Spleen (tissue), 11 donors: ENCODE measurements around the gene TLE5. TPM values are rescaled to one million over a fixed set of nuclear protein-coding genes. Genes with fewer than 3 reads are reported as not detected.

Experiments
- DNase-seq: peaks from one replicate; pipeline ENCODE4 v3.0.0-alpha.2; 2020
- H3K27ac ChIP-seq, 8 donors: fragments of 200-600 bp; sonication (generic) in 7 of 8; 1 replicate in 4 of 8; 2 replicates in 4 of 8; pipeline versions ENCODE4 v1.5.0 to v1.8.0; 2016 to 2021; ENCODE audit warnings: inconsistent platforms in 4 of 8, mild to moderate bottlenecking in 4 of 8, moderate library complexity in 1 of 8
- H3K27me3 ChIP-seq, 7 donors: fragments of 200-600 bp; sonication (generic) in 6 of 7; replicated peaks in 1 of 7; 1 replicate in 4 of 7; 2 replicates in 3 of 7; pipeline versions ENCODE4 v1.5.0 to v1.8.0; 2016 to 2021; ENCODE audit warnings: inconsistent platforms in 3 of 7, mild to moderate bottlenecking in 1 of 7
- H3K36me3 ChIP-seq, 6 donors: fragments of 200-600 bp; sonication (generic) in 5 of 6; 1 replicate in 4 of 6; 2 replicates in 2 of 6; pipeline versions ENCODE4 v1.5.0 to v1.8.0; 2016 to 2021; ENCODE audit warnings: inconsistent platforms in 2 of 6
- H3K4me1 ChIP-seq, 6 donors: fragments of 200-600 bp; sonication (generic) in 5 of 6; 1 replicate in 3 of 6; 2 replicates in 3 of 6; pipeline versions ENCODE4 v1.5.0 to v1.8.0; 2016 to 2021; ENCODE audit warnings: inconsistent platforms in 3 of 6
- H3K4me3 ChIP-seq, 8 donors: fragments of 200-600 bp; sonication (generic) in 7 of 8; 1 replicate in 4 of 8; 2 replicates in 4 of 8; pipeline versions ENCODE4 v1.5.0 to v1.8.0; 2016 to 2021; ENCODE audit warnings: inconsistent platforms in 4 of 8, mild to moderate bottlenecking in 4 of 8, moderate library complexity in 2 of 8
- H3K9me3 ChIP-seq, 8 donors: fragments of 200-600 bp; sonication (generic) in 7 of 8; 1 replicate in 4 of 8; 2 replicates in 4 of 8; pipeline versions ENCODE4 v1.5.0 to v1.8.0; 2016 to 2021; ENCODE audit warnings: inconsistent platforms in 4 of 8
- POLR2A ChIP-seq, 3 donors: fragments of 450-650 bp; IDR thresholded peaks; one replicate each; pipeline ENCODE4 v1.5.1; 2017; ENCODE audit warnings: antibody characterized with exemption in 3 of 3, mild to moderate bottlenecking in 1 of 3
- POLR2AphosphoS5 ChIP-seq, 3 donors: sonication (generic); formaldehyde crosslinking; IDR thresholded peaks; one replicate each; pipeline ENCODE4 v1.5.1; 2017; ENCODE audit warnings: antibody characterized with exemption in 3 of 3
- WGBS, 5 donors: extraction: QIAGEN DNeasy Blood & Tissue Kit in 3 of 5; methylation state at CpG; one replicate each; pipeline versions ENCODE4 v1.1.5 to v1.1.7; 2013 to 2018; 5-methylcytosine and 5-hydroxymethylcytosine counted together
- intact Hi-C: fragments of 100-400 bp; cut with DNase I; formaldehyde crosslinking; loops from one replicate; pipeline ENCODE4 v1.15.0; 2023; ENCODE audit warnings: low total_unique reads
- polyA plus RNA-seq, 3 donors: library from polyadenylated mRNA; stranded (reverse); fragments of 200-250 nt; gene quantifications; one replicate each; pipeline ENCODE4 v1.2.1, GENCODE V29; 2013
- total RNA-seq, 7 donors: library from RNA; depleted of rRNA in 3 of 7; stranded (reverse); fragments of >200 nt in 3 of 7; fragmentation: NEBNext Ultra II Directional in 4 of 7; extraction: Animal tissue kit (Norgen Biotek cat#: 25700) in 4 of 7; gene quantifications; one replicate each; pipeline versions ENCODE4 v1.1.0 to v1.2.1, GENCODE V29; 2016 to 2021
- TF ChIP-seq, protein P1 (sequence below), 11 experiments: fragments of 200-600 bp in 7 of 11; fragments of 450-650 bp in 4 of 11; sonication (generic) in 4 of 11; IDR thresholded peaks in 8 of 11; conservative IDR thresholded peaks in 3 of 11; 1 replicate in 7 of 11; 2 replicates in 4 of 11; pipeline versions ENCODE4 v1.4.0 to v1.8.0; 2016 to 2021; ENCODE audit warnings: antibody characterized with exemption in 11 of 11, inconsistent platforms in 4 of 11, mild to moderate bottlenecking in 1 of 11
- donor health status: healthy with polysubstance abuse.
- donor health status: DM: no; HTN: no; CAD: no; lungs with moderate emphysema.
- donor health status: DM: no; HTN: no; CAD: no.
- donor health status: Bipolar disorder and iron deficiency.
- donor health status: healthy.
- donor health status: DM: no; HTN: no; CAD: no.
- donor health status: DM: yes; HTN: yes; CAD: no.

The TLE5 gene
- total and polyA plus RNA-seq, 10 donors, result 325 to 618 (median 435) TPM

DNA sequence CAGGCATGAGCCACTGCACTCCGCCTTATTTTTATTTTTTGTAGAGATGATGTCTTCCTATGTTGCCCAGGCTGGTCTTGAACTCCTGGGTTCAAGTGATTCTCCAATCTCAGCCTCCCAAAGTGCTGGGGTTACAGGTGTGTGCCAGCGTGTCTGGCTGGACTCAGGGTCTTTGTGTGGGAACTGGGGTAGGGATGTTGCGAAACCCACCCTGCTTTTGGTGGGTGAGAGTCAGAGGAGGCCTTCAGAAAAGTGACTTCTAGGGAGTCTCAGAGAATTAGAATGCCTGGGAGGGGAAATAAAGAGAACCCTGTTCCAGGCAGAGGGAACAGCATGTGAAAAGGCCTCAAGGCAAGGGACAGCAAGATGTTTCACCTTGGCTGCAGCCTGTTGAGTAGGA lies 13.2 kb downstream of the TLE5 start:
- peaks cover 0 to 24% (median 0%) of the 10 kb centered on the region in 7 donors for H3K27me3 ChIP-seq
- DNase-seq, result no peak
- 81 to 92% (median 89%) methylated on average over 3 of the region's 3 CpGs for WGBS, 5 donors
- no peak overlapping the region for H3K27ac ChIP-seq
- TF ChIP-seq, protein P1, sequence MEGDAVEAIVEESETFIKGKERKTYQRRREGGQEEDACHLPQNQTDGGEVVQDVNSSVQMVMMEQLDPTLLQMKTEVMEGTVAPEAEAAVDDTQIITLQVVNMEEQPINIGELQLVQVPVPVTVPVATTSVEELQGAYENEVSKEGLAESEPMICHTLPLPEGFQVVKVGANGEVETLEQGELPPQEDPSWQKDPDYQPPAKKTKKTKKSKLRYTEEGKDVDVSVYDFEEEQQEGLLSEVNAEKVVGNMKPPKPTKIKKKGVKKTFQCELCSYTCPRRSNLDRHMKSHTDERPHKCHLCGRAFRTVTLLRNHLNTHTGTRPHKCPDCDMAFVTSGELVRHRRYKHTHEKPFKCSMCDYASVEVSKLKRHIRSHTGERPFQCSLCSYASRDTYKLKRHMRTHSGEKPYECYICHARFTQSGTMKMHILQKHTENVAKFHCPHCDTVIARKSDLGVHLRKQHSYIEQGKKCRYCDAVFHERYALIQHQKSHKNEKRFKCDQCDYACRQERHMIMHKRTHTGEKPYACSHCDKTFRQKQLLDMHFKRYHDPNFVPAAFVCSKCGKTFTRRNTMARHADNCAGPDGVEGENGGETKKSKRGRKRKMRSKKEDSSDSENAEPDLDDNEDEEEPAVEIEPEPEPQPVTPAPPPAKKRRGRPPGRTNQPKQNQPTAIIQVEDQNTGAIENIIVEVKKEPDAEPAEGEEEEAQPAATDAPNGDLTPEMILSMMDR (IDR thresholded peaks at IDR 0.05 in 8 of 11, conservative IDR thresholded peaks at IDR 0.05 in 3 of 11), result no peak
- TF ChIP-seq POLR2AphosphoS5 (IDR thresholded peaks at IDR 0.05) (no peak), POLR2A (IDR thresholded peaks at IDR 0.05) (no peak)
- peaks cover 4 to 39% (median 20%) of the 10 kb centered on the region in 6 donors for H3K4me1 ChIP-seq
- intact Hi-C loops, result no loop called here
- H3K9me3 ChIP-seq, result no peaks in the 10 kb centered on the region
- H3K36me3 ChIP-seq, result peaks cover 0 to 19% (median 12%) of the 10 kb centered on the region in 6 donors
- H3K4me3 ChIP-seq, result no peak overlapping the region

DNA sequence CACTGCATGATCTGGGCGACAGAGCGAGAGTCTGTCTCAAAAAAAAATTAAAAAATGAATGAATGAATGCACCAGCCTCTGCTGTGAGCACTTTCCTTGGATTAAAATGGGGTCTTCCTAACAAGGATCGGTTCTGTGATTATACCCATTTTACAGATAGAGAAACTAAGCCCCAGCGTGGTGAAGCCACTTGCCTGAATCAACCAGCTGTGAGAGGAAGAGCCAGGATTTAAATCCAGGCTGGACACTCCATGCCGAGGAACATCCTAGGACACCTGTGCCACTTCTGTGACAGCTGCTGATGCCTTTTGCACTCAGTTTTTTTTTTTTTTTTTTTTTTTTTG lies 14.1 kb downstream of the TLE5 start:
- H3K27ac ChIP-seq, result peak overlapping the region in 6 of 8 donors; percentile 70 to 81 (median 78)
- H3K36me3 ChIP-seq, result peaks cover 0 to 10% (median 3%) of the 10 kb centered on the region in 6 donors
- intact Hi-C loops, result no loop called here
- TF ChIP-seq POLR2A (IDR thresholded peaks at IDR 0.05), result no peak
- no peak for TF ChIP-seq POLR2AphosphoS5 (IDR thresholded peaks at IDR 0.05)
- TF ChIP-seq, protein P1 (IDR thresholded peaks at IDR 0.05 in 8 of 11, conservative IDR thresholded peaks at IDR 0.05 in 3 of 11), result no peak
- H3K4me1 ChIP-seq, result peaks cover 4 to 30% (median 15%) of the 10 kb centered on the region in 6 donors
- DNase-seq, result no peak
- no peaks in the 10 kb centered on the region for H3K9me3 ChIP-seq
- peaks cover 0 to 24% (median 0%) of the 10 kb centered on the region in 7 donors for H3K27me3 ChIP-seq
- H3K4me3 ChIP-seq, result peak overlapping the region in 2 of 8 donors; percentile 28 to 66
- WGBS, 5 donors, result 75 to 90% (median 86%) methylated on average over 5 of the region's 5 CpGs

DNA sequence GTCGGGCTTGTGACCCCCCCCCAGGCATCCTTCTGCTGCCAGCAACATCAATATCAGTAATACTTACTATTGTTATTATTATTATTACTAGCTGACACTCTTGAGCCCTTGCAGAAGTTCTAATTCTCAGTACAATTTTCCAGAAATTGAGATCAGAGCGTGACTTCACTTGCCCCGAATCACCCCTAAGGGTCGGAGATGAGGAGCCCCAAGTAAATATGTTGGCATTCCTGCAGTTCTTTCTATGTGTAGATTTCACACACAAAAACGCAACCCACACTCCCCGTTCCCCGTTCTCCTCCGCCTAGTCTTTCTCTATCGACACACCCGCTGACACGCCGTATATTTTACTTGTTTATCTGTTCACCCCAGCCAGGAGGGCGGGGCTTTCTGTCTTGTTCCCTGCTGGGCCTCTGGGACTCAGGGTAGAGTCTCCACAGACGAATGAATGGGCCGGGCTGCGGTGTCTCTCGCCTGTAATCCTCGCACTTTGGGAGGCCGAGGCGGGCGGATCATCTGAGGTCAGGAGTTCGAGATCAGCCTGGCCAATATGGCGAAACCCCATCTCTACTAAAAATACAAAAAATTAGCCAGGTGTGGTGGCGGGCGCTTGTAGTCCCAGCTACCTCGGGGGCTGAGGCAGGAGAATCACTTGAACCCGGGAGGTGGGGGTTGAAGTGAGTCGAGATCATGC lies 14.7 kb downstream of the TLE5 start:
- WGBS, 5 donors, result 11 to 17% (median 12%) methylated on average over 28 of the region's 28 CpGs
- Histone ChIP-seq H3K27me3 (peaks cover 0 to 30% (median 0%) of the 10 kb centered on the region in 7 donors), H3K27ac (peak overlapping the region in 6 of 8 donors; percentile 70 to 81 (median 78)), H3K4me1 (peaks cover 4 to 30% (median 18%) of the 10 kb centered on the region in 6 donors), H3K36me3 (peaks cover 0 to 5% (median 0%) of the 10 kb centered on the region in 6 donors), H3K9me3 (no peaks in the 10 kb centered on the region), H3K4me3 (peak overlapping the region; percentile 12 to 66 (median 28))
- no peak for TF ChIP-seq POLR2A (IDR thresholded peaks at IDR 0.05)
- peak in 2 of 3 donors; percentile 49 to 53 for TF ChIP-seq POLR2AphosphoS5 (IDR thresholded peaks at IDR 0.05)
- TF ChIP-seq, protein P1 (IDR thresholded peaks at IDR 0.05 in 8 of 11, conservative IDR thresholded peaks at IDR 0.05 in 3 of 11), result no peak
- intact Hi-C loops, result no loop called here
- DNase-seq, result peak; percentile 87

DNA sequence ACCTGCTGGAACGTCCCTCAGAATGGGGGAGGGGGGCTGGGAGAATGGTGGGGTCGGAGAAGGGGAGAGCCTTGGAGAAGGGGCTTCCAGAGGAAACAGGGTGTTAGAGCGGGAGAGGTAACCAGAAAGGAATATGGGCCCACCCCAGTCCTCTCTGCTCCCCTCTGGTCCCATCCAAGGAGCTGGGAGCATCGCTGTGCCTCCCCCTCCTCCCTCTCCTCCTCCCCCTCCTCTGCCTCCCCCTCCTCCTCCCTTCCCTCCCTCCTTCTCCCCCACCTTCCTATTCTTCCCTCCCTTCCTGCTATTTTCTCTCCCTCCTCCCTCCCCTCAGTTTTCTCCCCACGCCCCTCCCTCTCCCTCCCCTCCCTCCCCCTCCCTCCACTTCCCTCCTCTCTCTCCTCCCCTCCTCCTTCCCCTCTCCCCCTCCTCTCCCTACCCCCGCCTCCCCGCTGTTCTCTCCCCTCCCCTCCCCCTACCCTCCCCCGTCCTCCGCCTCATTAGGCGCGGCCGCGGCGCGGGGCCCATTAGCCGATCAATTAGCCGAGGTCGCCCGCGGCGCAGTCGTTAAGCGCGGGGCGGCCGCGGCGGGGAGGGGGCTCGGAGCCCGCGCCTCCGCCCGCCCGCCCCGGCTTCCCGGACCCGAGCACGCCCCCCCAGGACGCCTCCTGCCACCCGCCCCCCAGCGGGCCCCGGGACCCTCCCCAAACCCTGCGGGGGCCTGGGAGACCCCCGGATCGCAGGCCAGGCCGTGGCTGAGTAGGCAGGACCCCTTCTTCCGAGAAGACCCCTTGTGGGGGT lies 15.4 kb downstream of the TLE5 start:
- no peak for TF ChIP-seq POLR2A (IDR thresholded peaks at IDR 0.05)
- TF ChIP-seq, protein P1 (IDR thresholded peaks at IDR 0.05 in 8 of 11, conservative IDR thresholded peaks at IDR 0.05 in 3 of 11), result no peak
- TF ChIP-seq POLR2AphosphoS5 (IDR thresholded peaks at IDR 0.05), result peak in 2 of 3 donors; percentile 8 to 12
- 3 to 11% (median 6%) methylated on average over 12 to 45 of the region's 47 CpGs for WGBS, 5 donors
- Histone ChIP-seq H3K36me3 (no peaks in the 10 kb centered on the region), H3K4me1 (peaks cover 4 to 34% (median 20%) of the 10 kb centered on the region in 6 donors), H3K27ac (peak overlapping the region in 6 of 8 donors; percentile 70 to 81 (median 78)), H3K27me3 (peaks cover 0 to 37% (median under 1%) of the 10 kb centered on the region in 7 donors), H3K9me3 (no peaks in the 10 kb centered on the region), H3K4me3 (peak overlapping the region; percentile 12 to 66 (median 28))
- DNase-seq, result no peak
- intact Hi-C loops, result no loop called here
